Measurements from ENCODE around the gene MAZ.
"Not testable (repeated sequence)": the region's sequence is repeated elsewhere in the genome, so short reads cannot be mapped to it uniquely, and the experiment has no call there.

Gene MAZ

DNA sequence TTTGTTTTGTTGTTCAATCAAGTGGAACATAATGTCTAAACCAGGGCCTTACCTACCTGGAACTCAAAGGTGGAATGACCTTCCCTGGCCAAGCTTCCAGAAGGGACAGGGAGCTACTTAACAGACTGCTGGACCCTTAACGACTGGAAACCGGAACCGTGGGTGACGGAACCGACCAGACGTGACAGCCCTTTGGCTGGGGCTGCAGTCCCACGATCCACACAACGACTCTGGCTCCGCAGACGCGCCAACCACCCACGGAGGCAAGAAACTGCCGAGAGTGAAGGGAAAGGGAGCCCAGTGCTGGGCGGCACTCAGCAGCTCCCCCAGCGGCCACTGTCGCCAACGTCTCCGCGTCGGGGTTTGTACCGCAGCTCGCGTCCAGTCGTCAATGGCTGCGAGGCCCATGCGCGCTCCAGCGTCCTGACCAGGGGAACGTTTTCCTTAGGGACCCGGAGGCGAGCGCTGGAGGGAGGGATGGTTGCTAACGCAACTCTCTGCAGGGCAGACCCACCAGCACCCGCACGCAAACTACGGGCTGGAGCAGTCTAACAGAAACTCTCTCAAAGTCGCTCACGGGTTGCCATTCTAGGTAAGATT is 21.3 kb upstream of the MAZ start:
- peak; percentile 78 for DNase-seq

DNA sequence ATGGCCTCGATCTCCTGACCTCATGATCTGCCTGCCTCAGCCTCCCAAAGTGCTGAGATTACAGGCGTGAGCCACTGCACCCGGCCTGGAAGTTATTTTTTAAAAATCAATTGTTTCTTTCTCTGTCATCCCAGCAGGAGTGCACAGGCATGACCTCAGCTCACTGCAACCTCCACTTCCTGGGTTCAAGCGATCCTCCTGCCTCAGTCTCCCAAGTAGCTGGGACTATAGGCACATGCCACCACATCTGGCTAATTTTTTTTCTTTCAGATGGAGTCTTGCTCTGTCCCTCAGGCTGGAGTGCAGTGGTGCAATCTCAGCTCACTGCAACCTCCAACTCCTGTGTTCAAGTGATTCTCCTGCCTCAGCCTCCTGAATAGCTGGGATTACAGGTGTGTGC is 19.2 kb upstream of the MAZ start:
- not testable (repeated sequence) for DNase-seq

DNA sequence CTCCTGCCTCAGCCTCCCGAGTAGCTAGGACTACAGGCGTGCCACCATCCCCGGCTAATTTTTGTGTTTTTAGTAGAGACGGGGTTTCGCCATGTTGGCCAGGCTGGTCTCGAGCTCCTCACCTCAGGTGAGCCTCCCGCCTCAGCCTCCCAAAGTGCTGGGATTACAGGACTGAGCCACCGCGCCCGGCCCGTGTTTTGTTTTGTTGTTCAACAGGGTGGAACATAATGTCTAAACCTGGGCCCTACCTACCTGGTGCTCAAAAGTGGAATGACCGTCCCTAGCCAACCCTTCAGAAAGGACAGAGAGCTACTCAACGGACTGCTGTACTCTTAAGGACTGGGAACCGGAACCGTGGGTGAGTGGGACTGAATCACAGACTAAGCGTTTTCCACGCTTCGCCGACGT is 16.6 kb upstream of the MAZ start:
- no peak for DNase-seq

DNA sequence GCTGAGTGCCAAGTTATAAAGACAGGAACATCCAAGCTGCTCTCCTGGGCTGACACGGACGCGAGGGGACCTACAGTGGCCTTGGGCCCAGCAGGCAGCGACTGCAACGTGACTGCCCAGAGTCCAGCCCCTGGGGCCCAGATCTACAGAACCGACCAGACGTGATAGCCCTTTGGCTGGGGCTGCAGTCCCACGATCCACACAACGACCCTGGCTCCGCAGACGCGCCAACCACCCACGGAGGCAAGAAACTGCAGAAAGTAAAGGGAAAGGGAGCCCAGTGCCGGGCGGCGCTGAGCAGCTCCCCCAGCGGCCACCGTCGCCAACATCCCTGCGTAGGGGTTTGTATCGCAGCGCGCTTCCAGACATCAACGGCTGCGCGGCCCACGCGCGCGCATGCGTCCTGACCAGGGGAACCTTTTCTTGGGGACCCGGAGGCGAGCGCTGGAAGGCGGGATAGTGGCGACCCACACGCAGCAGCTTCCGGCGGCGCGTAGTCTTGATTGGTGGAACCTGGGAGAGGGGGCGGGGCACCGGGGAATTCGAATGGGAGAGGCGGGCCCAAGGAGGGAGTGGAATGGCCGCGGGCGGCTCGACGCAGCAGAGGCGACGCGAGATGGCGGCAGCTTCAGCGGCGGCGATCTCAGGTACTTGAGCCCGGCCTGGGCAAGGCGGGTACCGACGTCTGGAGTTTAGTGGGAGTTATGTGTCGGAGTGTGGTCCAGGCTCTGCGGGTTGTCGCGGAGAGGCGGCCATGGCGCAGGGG is 16.0 kb upstream of the MAZ start, which contains the start of gene KIF22:
Gene KIF22, plus strand, starts transcription at position 569 of the 766 bp plus-strand sequence. Its CDS starts 9 bp downstream, at position 578.
- DNase-seq = peak; percentile 99

DNA sequence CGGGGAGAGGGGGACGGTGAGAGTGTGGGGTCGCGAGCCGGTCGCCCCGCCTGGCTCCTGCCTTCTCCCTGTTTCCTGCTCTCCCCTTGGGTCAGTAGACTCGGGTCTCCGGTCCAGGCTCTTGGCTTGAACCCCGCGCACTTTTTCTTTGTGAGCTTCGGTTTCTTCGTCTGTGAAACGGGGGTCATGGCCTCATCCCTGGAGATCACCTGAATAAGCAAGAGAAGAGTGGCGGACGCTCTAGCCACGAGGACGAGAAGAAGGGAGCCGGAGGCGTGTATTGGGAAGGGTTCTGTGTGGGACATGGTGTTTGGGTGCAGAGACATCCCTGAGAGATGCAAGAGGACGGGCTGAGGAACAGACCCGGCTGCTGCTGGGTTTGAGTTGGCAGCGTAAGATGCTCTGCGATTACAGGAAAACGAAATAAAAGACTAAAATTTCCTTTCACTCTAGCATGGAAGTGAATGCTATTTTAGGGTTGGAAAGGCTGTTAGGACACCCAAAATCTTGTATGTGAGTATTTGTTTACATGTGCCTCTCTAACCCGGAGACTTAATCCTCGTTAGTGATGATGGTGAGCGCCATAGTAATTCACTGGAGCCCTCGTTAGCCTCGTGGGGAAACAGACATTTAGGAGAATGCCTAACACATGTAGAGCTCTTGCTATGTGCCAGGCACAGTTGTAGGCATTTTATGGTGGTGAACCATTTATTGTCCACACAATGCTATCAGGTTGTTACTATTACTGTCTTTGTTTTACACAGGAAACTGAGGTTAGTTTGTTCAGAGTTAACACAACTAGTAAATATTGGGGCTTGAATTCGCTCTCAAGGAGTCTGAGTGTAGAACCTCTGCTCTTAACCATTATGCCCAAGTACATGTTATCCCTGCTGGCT is 15.1 kb upstream of the MAZ start:
- DNase-seq = peak; percentile 53

DNA sequence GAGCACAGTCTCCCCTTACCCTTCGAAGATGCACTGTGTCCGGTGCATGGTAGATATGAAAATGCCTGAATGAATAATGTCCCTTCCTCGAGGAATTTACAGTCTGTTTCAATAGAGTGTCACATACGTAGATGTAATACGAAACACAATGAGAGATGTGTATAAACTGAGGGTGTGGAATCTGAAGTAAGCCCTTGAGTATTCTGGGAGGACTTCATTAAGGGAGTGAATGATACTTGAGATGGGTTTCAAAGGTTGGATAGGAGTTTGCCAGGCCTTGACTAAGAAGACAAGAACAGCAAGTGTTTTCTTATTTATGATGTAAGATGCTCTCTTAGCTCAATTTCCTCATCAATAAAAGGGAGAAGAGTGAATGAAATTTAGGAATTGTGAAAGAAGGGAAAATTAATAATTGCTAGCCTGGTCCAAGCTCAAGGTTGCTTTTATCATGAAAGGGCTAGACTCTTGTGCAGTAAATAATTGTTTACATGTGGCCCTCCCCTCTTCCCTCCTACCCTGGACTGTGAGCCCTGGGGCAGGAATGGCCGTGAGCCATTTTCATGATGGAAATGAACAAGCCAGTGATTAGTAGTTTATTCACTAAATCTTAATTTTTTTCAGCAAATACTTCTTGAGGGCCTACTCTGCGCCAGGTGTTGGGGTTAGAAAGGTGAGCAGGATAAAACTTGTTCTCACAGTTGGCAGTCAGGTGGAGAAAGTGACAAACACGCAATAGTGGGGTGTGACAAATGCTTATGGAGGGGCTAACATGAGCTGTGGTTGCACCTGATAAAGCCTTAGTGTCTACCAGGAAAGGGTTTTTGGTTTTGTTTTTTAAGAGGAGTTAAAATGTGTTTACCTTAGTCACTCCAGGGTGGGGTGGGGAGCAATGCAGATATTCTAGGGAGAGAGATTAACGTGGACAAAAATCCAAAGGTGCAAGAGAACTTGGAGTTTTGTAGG is 14.2 kb upstream of the MAZ start:
- DNase-seq = no peak

DNA sequence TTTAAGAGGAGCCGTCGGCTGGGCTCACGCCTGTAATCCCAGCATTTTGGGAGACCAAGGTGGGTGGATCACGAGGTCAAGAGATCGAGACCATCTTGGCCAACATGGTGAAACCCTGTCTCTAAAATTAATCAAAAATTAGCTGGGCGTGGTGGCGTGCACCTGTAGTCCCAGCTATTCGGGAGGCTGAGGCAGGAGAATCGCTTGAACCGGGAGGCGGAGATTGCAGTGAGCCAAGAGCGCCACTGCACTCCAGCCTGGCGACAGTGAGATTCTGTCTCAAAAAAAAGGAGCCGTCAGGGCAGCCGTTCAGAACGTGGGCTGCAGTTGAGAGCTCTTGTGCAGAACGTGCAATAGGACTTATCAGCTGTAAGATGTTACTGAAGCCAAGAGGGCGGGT is 13.2 kb upstream of the MAZ start:
- not testable (repeated sequence) for DNase-seq

DNA sequence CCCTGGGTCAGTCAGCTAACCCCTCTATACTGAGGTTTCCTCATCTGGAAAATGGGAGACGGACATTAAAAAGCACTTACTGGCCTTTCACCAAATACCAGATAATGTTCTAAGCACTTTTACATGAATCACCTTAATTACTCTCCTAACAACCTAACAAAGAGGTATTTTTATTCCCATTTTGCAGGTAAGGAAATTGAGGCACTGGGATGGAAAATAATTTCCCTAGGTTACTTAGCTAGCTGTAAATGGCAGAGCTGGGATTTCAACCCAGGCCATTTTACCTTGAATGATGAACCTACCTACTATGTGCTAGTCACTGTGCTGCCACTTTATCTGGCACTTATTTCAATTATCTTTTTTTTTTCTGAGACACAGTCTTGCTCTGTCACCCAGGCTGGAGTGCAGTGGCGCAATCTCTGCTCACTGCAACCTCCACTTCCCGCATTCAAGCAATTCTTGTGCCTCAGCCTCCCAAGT is 12.1 kb upstream of the MAZ start:
- DNase-seq = no peak

DNA sequence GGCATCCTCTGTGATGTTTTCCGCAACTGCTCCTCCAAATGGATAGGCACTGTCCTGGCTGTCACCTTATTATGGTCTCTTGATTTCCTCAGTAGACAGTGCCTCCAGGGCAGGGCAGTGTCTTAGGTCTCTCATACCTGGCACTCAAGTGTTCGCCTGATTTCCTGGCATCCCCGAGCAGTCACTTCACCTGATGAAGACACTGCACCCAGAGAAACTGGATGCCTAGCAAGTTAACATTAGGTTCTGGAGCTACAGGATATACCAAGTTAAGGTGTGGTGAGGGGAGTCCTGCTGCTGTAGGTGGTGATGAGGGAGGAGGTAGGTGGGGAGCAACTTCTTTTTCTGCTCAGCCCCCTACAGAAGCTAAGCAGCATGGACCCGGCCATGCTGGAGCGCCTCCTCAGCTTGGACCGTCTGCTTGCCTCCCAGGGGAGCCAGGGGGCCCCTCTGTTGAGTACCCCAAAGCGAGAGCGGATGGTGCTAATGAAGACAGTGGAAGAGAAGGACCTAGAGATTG is 3.9 kb upstream of the MAZ start:
- DNase-seq = no peak

DNA sequence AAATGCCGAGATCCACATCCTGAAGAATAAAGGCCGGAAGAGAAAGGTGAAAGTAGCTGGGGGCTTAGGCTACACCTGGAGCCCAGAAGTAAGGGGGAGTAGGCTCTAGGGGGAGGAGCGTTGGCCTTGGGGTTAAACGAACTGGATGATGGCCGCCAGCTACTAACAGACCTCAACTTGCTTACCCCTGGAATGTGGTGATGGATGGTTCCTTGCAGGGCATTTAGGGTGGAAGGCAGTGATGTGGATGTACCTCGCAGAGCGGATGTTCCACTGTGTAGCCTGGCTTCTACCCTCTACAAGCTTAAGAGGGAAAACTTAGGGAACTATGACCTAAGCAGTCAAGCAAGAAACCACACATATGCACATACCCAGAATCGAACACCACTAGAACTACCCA is 2.3 kb upstream of the MAZ start:
- no peak for DNase-seq

DNA sequence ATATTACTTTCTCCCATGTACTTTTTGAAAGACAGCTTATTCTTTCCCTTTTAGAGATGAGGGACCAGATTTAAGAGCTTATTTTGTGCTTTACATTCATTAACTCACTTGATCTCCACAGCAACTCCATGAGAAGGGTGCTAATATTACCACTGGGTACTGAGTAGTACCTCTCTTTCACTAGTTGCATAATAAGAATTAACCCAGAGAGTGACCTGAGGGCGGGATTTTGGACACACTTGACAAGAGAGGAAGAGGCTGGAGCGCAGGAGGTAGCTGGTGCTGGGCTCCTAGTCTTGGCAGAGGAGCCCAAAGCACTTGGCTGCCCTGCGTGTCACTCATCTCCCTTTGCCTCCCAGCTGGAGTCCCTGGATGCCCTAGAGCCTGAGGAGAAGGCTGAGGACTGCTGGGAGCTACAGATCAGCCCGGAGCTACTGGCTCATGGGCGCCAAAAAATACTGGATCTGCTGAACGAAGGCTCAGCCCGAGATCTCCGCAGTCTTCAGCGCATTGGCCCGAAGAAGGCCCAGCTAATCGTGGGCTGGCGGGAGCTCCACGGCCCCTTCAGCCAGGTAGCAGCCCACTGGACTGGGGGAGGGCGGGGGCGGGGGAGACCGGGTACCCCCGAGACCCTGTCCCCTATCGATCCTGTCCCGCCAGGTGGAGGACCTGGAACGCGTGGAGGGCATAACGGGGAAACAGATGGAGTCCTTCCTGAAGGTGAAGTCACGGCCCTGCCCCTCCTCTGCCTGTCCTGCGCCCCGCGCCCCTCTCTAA is 1.7 kb upstream of the MAZ start:
- no peak for DNase-seq

DNA sequence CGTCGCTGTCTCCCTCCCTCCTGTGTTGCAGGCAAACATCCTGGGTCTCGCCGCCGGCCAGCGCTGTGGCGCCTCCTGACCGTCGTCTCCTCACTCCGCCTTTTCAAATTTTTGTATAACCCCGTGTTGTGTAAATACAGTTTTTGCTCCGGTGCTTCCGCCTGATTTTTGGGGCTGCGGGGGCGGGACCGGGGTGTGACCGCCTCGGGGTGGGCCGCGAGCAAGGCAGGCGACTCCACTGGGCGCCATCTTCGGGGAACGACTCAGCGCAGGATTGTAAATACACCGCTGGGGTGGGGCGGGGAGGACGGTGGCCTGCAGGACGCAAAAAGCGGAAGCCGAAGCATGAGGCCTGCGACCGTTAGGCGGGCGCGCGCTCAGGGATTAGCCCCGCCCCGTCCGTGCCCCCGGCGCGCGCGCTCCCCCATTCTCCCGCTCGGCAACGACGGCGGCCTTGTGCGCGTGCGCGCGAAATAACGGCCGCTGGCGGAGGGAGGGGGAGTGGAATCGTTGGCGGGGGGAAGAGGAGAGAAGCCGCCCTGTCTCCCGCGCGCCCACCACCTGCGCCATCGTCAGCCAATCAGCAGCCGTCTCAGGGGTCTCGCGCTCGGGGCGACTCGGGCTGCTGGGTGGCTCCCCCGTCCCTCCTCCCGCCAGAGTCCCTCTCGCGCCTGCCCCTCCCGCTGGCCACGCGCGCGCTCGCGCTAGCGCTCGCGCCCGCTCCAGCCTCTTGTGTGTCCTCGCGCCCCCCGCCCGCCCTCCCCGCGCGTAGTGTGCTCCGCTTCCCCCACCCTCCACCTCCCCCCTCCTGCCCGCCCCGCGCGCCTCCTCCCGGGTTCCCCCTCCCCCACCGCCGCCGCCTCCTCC is 864 bp upstream of the MAZ start:
- DNase-seq = peak; percentile 98

DNA sequence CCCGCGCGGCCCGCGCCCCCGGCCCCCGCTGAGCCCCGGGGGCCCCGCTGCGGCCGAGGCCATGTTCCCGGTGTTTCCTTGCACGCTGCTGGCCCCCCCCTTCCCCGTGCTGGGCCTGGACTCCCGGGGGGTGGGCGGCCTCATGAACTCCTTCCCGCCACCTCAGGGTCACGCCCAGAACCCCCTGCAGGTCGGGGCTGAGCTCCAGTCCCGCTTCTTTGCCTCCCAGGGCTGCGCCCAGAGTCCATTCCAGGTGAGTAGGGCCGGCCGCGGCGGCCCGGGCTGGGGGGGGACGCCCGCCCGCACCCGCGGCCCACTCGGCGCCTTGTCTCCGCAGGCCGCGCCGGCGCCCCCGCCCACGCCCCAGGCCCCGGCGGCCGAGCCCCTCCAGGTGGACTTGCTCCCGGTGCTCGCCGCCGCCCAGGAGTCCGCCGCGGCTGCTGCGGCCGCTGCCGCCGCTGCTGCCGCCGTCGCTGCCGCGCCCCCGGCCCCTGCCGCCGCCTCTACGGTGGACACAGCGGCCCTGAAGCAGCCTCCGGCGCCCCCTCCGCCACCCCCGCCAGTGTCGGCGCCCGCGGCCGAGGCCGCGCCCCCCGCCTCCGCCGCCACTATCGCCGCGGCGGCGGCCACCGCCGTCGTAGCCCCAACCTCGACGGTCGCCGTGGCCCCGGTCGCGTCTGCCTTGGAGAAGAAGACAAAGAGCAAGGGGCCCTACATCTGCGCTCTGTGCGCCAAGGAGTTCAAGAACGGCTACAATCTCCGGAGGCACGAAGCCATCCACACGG is 504 bp downstream of the MAZ start:
- DNase-seq = peak; percentile 76

DNA sequence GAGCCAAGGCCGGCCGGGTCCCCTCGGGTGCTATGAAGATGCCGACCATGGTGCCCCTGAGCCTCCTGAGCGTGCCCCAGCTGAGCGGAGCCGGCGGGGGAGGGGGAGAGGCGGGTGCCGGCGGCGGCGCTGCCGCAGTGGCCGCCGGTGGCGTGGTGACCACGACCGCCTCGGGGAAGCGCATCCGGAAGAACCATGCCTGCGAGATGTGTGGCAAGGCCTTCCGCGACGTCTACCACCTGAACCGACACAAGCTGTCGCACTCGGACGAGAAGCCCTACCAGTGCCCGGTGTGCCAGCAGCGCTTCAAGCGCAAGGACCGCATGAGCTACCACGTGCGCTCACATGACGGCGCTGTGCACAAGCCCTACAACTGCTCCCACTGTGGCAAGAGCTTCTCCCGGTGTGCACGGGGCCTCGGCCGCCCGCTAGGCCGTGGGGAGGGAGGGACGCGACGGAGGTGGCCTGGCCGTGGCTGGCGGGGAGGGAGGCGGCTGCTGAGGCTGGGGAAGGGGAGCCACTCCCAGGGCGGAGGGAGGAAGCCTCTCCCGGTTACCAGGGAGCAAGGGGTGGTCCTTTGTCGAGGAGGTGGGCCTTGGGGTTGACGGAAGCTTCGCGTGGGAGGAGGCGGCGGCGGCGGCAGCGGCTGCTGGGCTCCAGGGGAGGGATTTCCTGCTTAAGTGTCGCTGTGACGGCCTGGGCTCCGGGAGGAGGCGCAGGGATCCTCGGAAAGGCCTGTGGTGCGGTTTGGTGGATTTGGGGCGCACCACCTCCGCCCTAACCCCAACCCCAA is 1.3 kb downstream of the MAZ start:
- peak; percentile 91 for DNase-seq

DNA sequence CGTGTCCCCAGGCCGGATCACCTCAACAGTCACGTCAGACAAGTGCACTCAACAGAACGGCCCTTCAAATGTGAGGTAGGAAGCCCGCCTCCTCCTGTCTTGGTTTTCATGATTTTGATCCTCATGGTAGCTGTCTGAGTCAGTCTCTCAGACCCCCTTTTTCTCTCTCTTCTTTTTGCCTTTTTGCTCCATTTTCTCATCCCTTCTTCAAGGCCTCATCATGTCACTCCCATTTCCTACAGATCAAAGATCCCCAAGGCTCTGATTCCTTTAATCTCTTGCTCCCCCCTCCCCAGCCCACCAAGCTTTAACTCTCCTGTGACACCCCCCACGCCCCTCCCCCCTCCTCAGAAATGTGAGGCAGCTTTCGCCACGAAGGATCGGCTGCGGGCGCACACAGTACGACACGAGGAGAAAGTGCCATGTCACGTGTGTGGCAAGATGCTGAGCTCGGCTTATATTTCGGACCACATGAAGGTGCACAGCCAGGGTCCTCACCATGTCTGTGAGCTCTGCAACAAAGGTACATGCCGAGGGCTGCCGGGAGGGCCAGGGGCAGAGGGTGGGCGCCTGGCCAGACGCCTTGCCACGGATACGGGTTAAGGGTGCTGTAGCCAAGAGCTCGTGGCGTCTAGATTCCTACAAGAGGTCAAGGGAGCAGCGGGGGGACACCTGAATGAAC is 2.0 kb downstream of the MAZ start:
- no peak for DNase-seq

DNA sequence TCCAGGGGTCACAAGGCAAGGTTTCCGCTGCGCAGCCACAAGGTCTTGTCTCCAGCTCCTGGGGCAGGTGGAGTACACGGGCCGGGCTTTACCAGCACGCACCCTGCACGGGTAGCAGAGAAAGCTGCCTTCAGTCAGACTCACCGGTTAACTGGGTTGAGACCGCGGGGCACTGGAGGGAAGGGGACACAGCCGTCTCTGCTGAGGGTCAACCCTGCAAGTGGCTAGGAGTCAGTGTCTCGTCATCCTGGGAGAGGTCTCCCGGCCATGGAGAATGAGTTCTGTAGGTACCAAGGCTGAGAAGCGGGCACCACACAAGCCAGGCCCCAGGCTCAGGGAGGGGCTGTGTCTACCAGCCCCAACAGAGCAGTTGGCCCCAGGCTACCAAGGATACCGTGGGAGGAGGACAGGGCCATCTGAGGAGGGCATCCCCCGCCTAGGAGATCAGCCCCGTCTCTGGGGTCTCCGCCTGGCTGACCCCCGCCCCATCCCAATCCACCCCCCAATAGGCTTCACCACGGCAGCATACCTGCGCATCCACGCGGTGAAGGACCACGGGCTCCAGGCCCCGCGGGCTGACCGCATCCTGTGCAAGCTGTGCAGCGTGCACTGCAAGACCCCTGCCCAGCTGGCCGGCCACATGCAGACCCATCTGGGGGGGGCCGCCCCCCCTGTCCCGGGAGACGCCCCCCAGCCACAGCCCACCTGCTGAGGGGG is 2.9 kb downstream of the MAZ start:
- DNase-seq = no peak

All from right forelimb (tissue), 1 donor.